ENCODE data around the gene ASAP3.

DNA sequence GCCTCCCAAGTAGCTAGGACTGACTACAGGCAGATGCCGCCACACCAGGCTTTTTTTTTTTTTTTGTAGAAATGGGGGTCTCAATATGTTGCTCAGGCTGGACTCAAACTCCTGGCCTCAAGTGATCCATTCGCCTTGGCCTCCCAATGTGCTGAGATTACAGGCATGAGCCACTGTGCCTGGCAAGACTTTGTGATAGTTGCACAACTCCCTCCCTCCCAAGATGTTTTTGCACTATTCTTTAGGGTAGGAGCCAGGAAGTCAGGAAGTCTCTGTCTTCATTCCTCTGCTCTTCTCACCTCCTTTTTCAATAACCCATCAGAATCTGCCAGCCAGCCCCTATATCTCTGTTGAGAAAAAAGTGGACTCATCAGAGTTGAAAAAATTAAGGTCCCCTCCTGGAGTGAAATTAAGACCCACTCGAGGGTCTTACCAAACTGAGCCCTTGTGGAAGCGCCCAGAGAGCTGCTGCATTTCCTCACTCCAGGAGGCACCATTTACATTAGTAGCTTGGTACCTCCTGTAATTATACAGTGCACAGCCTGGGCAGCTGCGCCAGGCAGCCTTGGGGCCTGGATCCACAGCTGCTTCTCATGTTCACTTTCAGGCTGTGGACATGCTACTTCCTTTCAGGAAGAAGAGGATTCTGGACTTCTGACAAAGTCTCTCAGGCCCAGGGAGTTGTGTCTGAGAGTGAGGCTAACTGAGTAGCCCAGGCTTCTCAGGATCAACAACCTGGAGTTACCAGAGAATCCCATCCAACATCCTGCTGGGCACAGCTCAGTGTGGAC lies 83.5 kb downstream of the ASAP3 start:
- TF ChIP-seq CTCF (IDR thresholded peaks at IDR 0.05) (no peak), POLR2A (IDR thresholded peaks at IDR 0.05) (no peak), EP300 (IDR thresholded peaks at IDR 0.05) (no peak)
